GM20431 (cell line): ENCODE data around the gene KLHL12.

ENCODE experiments used
- in situ Hi-C: fragments of 300-500 bp; cut with MseI, MboI; formaldehyde crosslinking; loops from one replicate; pipeline ENCODE4 v1.15.0; 2020; ENCODE audit warnings: low sequenced_read_pairs; ENCODE audit not compliant: unreplicated experiment

The KLHL12 gene

GRCh38 chr1:202848191-202848542, 78.9 kb downstream of the KLHL12 start:
- in situ Hi-C loops = no loop called here

GRCh38 chr1:202844935-202845334, 82.1 kb downstream of the KLHL12 start:
- in situ Hi-C loops = no loop called here

GRCh38 chr1:202844259-202844658, 82.8 kb downstream of the KLHL12 start:
- in situ Hi-C loops = no loop called here

- in situ Hi-C loops = no loop called here
Observed at GRCh38 chr1:202843081-202843480, 84.0 kb downstream of the KLHL12 start.
